Vagina (tissue), 2 donors: ENCODE results near the gene C1orf74. TPM values are rescaled to one million over a fixed set of nuclear protein-coding genes. Genes with fewer than 3 reads are reported as not detected.
A peak's percentile ranks its signal among the peaks of the same experiment; 100 is the strongest.

Experiments
- DNase-seq, 2 donors: peaks; one replicate each; pipeline ENCODE4 v3.0.0-alpha.2; 2017; ENCODE audit errors: extremely low spot score in 2 of 2
- H3K27ac ChIP-seq: fragments of 200-600 bp; sonication (generic); one replicate; pipeline ENCODE4 v1.5.1; 2019
- H3K27me3 ChIP-seq: fragments of 200-600 bp; sonication (generic); one replicate; pipeline ENCODE4 v1.5.1; 2019
- H3K36me3 ChIP-seq, 2 donors: fragments of 200-600 bp; sonication (generic); one replicate each; pipeline ENCODE4 v1.5.1; 2017 to 2019
- H3K4me1 ChIP-seq: fragments of 200-600 bp; sonication (generic); one replicate; pipeline ENCODE4 v1.5.1; 2019
- H3K4me3 ChIP-seq, 2 donors: fragments of 200-600 bp; sonication (generic); 1 replicate in 1 of 2; 2 replicates in 1 of 2; pipeline ENCODE4 v1.5.1; 2016 to 2019
- H3K9me3 ChIP-seq: fragments of 200-600 bp; sonication (generic); one replicate; pipeline ENCODE4 v1.5.1; 2019
- POLR2A ChIP-seq, 2 donors: fragments of 450-650 bp; IDR thresholded peaks; one replicate each; pipeline ENCODE4 v1.6.1; 2017; ENCODE audit warnings: antibody characterized with exemption in 2 of 2, mild to moderate bottlenecking in 2 of 2, moderate library complexity in 2 of 2
- POLR2AphosphoS5 ChIP-seq, 2 donors: sonication (generic); formaldehyde crosslinking; IDR thresholded peaks; one replicate each; pipeline ENCODE4 v1.9.0; 2017; ENCODE audit warnings: antibody characterized with exemption in 2 of 2, mild to moderate bottlenecking in 2 of 2, low read depth in 1 of 2; ENCODE audit not compliant: insufficient read depth in 1 of 2
- intact Hi-C: fragments of 100-400 bp; cut with DNase I; formaldehyde crosslinking; loops from one replicate; pipeline ENCODE4 v1.15.1; 2023
- total RNA-seq: library from RNA; depleted of rRNA; stranded (reverse); fragments of >200 nt; gene quantifications from one replicate; pipeline ENCODE4 v1.2.3, GENCODE V29; 2016
- TF ChIP-seq, protein P1 (sequence below), 3 experiments: fragments of 450-650 bp in 2 of 3; fragments of 200-600 bp in 1 of 3; sonication (generic) in 1 of 3; IDR thresholded peaks; one replicate each; pipeline ENCODE4 v1.5.1; 2017 to 2019; ENCODE audit warnings: antibody characterized with exemption in 3 of 3, mild to moderate bottlenecking in 2 of 3, moderate library complexity in 2 of 3

Gene C1orf74
- total RNA-seq, 1 donor from 2014 or later: 2.0 TPM

DNA sequence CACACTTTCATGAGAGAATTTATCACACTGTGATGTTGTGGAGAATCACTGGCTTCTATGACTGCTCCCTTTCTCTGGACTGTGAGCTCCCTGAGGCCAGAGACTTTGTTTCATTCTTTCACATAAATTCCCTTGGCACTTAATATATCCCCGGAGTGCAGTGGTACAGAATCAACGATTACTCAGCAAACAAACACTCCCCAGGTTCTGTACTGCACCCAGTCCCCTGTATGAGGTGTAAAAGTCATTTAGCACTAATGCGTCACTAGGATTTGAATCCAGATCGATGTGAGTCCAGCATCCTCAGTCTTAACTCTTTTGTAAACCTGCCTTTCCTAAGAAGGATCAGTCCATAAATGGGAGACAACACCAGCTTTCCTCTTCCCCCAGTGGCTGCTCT lies 36.6 kb upstream of the C1orf74 start:
- no peak for DNase-seq
- intact Hi-C loops: no loop called here
- Histone ChIP-seq H3K27me3 (no peaks in the 10 kb centered on the region), H3K27ac (no peak overlapping the region), H3K4me3 (no peak overlapping the region), H3K4me1 (peaks cover 7% of the 10 kb centered on the region), H3K9me3 (no peaks in the 10 kb centered on the region), H3K36me3 (no peaks in the 10 kb centered on the region)
- TF ChIP-seq POLR2A (IDR thresholded peaks at IDR 0.05): no peak
- TF ChIP-seq, protein P1, sequence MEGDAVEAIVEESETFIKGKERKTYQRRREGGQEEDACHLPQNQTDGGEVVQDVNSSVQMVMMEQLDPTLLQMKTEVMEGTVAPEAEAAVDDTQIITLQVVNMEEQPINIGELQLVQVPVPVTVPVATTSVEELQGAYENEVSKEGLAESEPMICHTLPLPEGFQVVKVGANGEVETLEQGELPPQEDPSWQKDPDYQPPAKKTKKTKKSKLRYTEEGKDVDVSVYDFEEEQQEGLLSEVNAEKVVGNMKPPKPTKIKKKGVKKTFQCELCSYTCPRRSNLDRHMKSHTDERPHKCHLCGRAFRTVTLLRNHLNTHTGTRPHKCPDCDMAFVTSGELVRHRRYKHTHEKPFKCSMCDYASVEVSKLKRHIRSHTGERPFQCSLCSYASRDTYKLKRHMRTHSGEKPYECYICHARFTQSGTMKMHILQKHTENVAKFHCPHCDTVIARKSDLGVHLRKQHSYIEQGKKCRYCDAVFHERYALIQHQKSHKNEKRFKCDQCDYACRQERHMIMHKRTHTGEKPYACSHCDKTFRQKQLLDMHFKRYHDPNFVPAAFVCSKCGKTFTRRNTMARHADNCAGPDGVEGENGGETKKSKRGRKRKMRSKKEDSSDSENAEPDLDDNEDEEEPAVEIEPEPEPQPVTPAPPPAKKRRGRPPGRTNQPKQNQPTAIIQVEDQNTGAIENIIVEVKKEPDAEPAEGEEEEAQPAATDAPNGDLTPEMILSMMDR (IDR thresholded peaks at IDR 0.05): no peak
- no peak for TF ChIP-seq POLR2AphosphoS5 (IDR thresholded peaks at IDR 0.05; ENCODE audit: insufficient read depth in 1 of 2, low read depth in 1 of 2)

DNA sequence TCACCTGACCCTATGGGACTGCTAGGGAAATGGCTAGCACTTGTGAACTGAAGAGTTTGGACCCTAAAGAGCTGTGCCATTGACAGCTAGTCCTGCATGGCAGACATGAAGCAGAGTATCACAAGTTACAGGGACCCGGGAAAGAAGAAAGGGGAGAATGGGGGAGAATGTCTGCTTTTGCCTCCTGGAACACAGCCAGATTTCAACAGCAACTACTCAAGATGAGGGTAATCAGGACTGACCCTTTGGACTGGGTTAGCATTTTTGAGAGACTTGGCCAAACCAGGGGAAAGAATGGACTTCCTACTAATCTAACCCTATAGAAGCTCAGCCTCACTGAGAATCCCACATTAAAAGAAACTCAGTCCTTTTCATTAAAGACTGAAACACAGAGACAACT lies 34.7 kb upstream of the C1orf74 start:
- no peak overlapping the region for H3K27ac ChIP-seq
- peak in 1 of 2 donors; percentile 32 for DNase-seq
- H3K4me3 ChIP-seq: no peak overlapping the region
- H3K27me3 ChIP-seq: no peaks in the 10 kb centered on the region
- no peaks in the 10 kb centered on the region for H3K36me3 ChIP-seq
- TF ChIP-seq, protein P1 (IDR thresholded peaks at IDR 0.05): no peak
- TF ChIP-seq POLR2A (IDR thresholded peaks at IDR 0.05) (no peak), POLR2AphosphoS5 (IDR thresholded peaks at IDR 0.05; ENCODE audit: insufficient read depth in 1 of 2, low read depth in 1 of 2) (no peak)
- no peaks in the 10 kb centered on the region for H3K9me3 ChIP-seq
- peaks cover 18% of the 10 kb centered on the region for H3K4me1 ChIP-seq
- intact Hi-C loops: no loop called here

DNA sequence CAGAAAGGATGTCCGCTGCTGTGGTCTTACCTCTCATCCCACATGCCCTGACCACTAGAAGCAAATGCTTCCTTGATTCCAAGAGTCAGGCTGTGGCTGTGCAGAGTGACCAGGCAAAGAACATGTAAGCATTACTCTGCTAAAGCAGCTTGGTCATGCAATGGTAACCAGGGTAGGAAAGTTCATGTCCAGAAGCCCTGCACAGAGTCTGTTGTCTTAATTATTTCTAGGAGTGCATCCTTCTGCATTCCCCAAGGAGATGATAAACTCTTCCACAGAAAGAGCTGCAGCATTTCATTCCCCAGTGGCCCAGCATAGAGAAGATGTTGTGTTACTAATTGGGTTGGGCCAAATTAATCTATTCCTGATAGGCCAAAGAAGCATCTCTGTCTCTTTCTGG lies 33.3 kb upstream of the C1orf74 start:
- DNase-seq: no peak
- Histone ChIP-seq H3K27ac (no peak overlapping the region), H3K9me3 (no peaks in the 10 kb centered on the region), H3K27me3 (no peaks in the 10 kb centered on the region), H3K4me1 (peaks cover 14% of the 10 kb centered on the region), H3K36me3 (no peaks in the 10 kb centered on the region), H3K4me3 (no peak overlapping the region)
- intact Hi-C loops: no loop called here
- no peak for TF ChIP-seq POLR2A (IDR thresholded peaks at IDR 0.05)
- TF ChIP-seq, protein P1 (IDR thresholded peaks at IDR 0.05): no peak
- TF ChIP-seq POLR2AphosphoS5 (IDR thresholded peaks at IDR 0.05; ENCODE audit: insufficient read depth in 1 of 2, low read depth in 1 of 2): no peak

DNA sequence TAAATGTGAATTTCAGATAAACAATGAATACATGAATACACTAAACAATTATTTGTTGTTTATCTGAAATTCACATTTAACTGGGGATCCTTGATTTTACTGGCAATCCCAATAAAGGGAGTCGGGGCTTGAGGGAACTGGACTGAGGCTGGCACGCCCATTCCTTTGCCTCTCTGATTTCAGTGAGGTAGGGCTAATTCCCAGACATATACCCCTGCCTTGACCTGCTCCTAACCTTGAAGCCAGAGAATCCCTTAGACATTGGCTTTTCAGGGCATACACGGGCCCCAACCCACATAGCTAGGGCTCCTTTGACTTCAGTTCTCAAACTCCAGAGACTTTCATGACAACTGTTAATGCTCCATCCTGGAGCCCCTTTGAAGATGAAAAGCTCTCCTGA lies 32.6 kb upstream of the C1orf74 start:
- peaks cover 11% of the 10 kb centered on the region for H3K4me1 ChIP-seq
- no peaks in the 10 kb centered on the region for H3K36me3 ChIP-seq
- H3K9me3 ChIP-seq: no peaks in the 10 kb centered on the region
- no peak overlapping the region for H3K4me3 ChIP-seq
- no peak for DNase-seq
- peak overlapping the region; percentile 42 for H3K27ac ChIP-seq
- intact Hi-C loops: no loop called here
- no peak for TF ChIP-seq POLR2A (IDR thresholded peaks at IDR 0.05)
- TF ChIP-seq, protein P1 (IDR thresholded peaks at IDR 0.05): no peak
- TF ChIP-seq POLR2AphosphoS5 (IDR thresholded peaks at IDR 0.05; ENCODE audit: insufficient read depth in 1 of 2, low read depth in 1 of 2): no peak
- no peaks in the 10 kb centered on the region for H3K27me3 ChIP-seq

DNA sequence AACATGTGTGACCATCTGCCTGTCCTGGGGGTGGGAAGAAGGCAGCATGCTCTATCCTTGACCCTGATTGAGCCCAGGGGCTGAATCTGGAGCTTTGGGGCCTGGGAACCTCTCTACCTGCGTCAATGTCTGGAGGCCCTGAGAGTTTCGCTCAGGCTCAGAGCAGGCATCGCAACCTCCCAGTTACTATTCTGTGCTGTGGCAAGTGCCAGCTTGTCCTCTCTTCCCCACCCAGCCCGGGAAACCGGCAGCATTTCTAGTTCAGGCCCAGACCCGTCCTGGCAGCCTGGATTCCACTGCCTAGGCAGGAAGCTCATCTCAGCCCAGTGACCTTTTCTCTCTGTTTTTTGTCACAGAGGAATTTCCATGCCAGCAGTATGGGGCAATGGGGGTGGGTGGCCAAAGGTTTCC lies 31.6 kb upstream of the C1orf74 start:
- TF ChIP-seq POLR2AphosphoS5 (IDR thresholded peaks at IDR 0.05; ENCODE audit: insufficient read depth in 1 of 2, low read depth in 1 of 2) (peak in 1 of 2 donors; percentile 18), POLR2A (IDR thresholded peaks at IDR 0.05) (no peak)
- no peaks in the 10 kb centered on the region for H3K36me3 ChIP-seq
- no peaks in the 10 kb centered on the region for H3K9me3 ChIP-seq
- DNase-seq: no peak
- peak overlapping the region; percentile 65 for H3K27ac ChIP-seq
- intact Hi-C loops: no loop called here
- no peaks in the 10 kb centered on the region for H3K27me3 ChIP-seq
- H3K4me1 ChIP-seq: peaks cover 11% of the 10 kb centered on the region
- H3K4me3 ChIP-seq: no peak overlapping the region
